HG03565 (cell line): ENCODE measurements around the gene MSMP.

Source experiments
- ATAC-seq: cut with Tn5 transposase; IDR thresholded peaks from one replicate; pipeline ENCODE4 v1.9.1; 2021; ENCODE audit warnings: mild to moderate bottlenecking, moderate library complexity; ENCODE audit not compliant: unreplicated experiment

Gene MSMP, protein sequence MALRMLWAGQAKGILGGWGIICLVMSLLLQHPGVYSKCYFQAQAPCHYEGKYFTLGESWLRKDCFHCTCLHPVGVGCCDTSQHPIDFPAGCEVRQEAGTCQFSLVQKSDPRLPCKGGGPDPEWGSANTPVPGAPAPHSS

DNA sequence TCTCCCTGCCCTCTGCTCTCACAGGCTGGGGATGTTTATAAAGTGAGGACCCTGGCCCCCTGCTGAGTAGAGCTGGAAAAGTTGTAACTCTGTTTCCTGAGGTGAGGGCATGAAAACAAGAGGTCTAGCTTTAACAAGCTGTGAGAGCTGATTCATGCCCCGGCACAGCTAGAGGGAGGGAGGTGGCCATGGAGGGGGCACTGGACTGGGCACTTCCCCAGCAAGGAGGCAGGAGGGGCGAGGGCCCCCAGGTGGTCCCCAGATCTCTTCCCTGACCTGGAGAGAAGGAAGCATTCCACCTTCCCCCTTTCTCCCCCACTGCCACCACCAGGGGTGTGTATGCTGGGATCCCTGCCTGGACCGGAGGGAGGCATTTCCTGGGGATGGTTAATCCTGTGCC lies at the start of gene MSMP:
Gene MSMP, minus strand, starts transcription at position 13 of the 400 bp plus-strand sequence. CDS start 147 bp downstream, outside the sequence.
- no peak for ATAC-seq

DNA sequence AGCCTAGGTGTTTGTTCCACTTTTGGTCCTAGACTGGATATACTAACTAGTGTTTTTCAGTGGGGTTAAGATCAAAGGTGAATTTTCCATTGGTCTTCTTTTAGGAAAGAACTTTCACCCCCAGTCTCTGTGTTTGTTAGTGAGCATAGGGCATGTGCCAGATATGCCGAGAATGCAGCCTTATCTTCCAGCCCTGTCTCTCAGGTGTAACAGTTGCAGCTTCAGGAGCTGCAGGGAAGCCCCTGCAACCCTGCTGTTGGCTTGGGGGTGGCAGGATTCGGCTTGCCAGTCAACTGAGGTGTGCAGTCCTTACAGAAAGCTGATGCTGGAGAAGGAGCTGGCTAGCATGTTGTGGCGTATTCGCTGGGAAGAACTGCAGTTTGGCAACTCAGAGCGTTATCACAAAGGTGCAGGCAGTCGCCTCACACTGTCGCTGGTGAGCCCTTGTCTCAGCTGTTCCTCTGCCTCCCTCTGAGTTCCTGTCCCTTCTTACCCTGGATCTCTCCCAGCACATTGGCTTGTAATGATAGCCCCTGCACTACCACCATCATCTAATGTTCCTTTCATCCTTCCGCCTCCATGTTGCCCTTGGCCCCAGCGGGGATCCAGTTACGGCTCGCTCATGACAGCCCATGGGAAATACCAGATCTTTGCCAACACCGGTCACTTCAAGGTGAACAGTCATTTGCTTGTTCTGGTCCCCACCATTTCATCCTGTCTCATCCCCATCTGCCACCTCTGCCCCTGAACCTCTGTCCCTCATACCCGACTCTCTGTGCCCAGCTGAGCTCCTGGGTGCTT lies 47.5 kb upstream of the MSMP start:
- ATAC-seq = no peak

DNA sequence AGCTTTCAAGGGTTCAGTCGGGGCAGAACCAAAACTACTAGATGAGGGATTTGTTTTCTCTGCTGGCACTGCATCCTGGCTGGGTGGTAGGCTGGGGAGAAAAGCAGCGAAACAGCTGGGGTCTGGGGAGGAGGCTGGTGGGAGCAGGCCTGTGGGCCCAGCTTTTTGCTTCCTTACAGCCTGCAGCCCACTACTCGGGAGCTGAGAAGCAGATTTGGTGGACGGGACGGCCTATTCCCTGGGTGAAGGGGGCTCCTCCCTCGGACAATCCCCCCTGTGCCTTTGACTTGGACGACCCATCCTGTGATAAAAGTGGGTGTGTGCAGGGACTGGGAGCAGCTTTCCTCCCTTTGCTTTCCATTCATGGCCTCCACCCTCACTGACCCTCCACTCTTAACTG lies 46.5 kb upstream of the MSMP start:
- ATAC-seq = no peak

DNA sequence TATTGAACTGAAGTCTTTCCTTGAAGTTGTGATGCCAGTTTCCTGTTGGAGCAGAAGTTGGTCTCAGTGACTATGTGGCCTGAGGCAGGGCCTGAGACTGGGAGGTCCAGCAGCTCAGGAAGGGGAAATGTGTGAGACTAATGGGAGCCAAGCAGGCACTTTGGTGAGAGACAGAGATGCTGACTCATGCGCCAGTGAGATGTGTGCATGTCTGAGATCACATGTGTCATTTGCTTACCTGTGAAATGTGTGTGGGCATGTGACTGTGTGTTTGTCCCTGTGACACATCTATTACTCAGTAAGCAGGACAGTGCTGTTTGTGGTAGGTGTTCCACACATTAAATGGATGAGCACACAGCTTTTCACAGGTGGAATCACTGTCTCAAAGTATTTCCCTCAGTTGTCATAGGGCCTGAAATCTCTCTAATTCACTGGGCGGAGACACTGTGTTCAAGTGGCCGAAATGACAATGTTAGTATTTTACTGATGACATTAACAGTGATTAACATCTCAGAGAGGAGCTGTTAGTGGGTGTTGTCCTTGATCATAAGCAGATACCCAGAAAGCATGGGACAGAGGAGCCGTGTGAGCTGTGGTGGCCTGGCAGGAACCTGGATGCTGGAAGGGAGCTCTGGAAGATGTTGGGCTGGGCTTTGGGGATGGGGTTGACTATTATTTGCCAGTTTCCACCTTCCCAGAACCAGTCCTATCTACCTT lies 44.7 kb upstream of the MSMP start:
- peak; percentile 67 for ATAC-seq

DNA sequence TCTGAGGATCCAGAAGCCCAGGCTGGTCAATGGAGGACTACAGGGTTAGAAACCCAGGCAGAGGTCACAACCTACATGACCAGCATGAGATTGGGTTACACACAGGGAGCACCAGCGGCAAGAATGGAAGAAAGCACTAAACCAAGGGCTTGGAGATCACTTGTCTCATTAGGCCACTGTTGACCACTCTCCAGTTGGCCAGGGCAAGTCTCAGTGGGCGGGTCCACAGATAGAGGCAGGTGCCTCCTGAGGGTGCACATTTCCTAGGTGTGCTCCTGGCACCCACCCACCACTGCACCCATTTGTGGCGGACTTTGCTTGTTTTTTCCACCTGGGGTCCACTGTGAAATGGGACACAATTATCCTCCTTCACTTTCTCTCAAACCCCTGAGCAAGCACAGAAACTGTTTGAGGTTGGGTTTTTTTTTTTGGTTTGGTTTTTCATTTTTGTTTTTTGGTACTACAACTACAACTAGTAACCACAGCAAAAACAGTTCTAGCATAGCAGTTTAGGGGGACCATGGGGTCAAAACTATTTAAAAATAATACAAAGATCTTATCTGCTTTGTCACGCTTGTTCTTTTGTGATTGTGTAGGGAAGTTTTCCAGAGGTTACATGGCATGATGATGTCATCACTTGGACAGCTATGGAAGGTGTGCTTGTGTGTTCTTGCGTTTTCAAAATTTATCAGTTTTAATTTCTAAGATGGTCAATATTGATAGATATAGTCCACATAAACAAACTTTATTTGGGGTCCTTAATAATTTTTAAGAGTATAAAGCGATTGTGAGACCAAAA lies 43.4 kb upstream of the MSMP start:
- no peak for ATAC-seq

DNA sequence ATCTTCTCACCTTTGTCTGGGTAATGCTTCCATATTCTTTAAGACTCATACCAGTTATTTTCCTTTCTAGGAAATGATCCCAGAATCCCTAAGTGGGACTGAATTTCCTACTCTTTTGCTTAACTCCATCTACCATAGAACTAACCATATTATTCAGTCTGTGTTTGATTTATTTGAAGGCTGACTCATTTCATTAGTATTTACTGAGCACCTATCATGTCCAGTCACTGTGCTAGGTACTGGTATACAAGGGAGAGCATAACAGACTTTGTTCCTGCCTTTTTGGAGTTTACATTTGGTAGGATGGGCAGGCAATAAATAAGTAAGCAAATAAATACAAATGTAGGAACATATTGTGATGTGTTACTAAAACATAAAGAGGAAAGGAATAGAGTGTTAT lies 41.6 kb upstream of the MSMP start:
- no peak for ATAC-seq

DNA sequence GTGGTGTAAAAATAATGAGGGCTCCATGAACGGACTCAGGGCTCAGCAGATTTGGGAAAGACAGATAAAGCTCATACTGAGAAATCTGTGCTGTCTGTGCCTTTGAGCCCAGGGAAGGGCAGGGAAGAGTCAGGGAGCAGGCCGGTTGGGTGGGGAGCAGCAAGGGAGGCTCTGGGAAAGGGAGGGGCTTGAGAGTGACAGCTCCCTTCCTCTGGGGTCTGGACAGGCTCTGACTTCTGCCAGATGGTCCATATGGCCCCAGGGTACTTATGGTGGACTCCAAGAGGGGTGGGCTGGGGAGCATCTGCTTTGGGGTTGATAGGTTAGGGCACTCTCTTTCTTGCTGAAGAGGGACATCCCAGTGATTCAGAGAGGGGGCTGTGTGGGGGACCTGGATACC lies 39.4 kb upstream of the MSMP start:
- no peak for ATAC-seq

DNA sequence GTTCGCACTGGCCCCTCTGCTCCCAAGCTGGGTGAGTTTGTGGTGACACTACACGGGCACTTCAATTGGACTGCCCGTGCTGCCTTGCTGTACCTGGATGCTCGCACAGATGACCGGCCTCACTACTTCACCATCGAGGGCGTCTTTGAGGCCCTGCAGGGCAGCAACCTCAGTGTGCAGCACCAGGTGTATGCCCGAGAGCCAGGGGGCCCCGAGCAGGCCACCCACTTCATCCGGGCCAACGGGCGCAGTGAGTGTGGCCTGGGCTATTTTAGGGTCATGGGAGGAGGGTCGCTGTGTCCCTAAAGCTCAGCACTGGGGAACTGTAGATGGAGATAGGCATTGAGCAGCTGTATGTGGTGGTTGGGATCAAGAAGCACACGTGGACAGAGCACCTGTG lies 38.8 kb upstream of the MSMP start:
- ATAC-seq = no peak

DNA sequence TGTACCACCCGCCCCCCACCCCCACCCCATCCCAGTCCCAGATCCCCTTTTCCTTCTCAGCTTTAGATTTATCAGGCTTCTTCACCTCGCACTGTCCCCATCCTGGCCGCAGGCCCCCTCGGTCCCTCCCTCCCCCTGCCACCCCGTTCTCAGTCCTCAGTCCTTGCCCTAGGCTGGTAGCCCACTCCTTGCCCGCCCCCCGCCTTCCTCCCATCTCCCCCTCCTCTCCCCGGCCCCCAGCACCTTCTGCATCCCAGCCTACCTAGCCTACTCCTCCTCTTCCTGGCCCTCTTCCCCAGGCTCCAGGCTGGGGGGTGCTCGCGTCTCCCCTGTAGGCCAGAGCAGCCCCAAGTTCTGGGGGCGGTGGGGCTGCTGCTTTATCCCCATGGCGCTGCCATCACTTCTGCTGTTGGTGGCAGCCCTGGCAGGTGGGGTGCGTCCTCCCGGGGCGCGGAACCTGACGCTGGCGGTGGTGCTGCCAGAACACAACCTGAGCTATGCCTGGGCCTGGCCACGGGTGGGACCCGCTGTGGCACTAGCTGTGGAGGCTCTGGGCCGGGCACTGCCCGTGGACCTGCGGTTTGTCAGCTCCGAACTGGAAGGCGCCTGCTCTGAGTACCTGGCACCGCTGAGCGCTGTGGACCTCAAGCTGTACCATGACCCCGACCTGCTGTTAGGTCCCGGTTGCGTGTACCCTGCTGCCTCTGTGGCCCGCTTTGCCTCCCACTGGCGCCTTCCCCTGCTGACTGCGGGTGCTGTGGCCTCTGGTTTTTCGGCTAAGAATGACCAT lies 38.1 kb upstream of the MSMP start:
- no peak for ATAC-seq

DNA sequence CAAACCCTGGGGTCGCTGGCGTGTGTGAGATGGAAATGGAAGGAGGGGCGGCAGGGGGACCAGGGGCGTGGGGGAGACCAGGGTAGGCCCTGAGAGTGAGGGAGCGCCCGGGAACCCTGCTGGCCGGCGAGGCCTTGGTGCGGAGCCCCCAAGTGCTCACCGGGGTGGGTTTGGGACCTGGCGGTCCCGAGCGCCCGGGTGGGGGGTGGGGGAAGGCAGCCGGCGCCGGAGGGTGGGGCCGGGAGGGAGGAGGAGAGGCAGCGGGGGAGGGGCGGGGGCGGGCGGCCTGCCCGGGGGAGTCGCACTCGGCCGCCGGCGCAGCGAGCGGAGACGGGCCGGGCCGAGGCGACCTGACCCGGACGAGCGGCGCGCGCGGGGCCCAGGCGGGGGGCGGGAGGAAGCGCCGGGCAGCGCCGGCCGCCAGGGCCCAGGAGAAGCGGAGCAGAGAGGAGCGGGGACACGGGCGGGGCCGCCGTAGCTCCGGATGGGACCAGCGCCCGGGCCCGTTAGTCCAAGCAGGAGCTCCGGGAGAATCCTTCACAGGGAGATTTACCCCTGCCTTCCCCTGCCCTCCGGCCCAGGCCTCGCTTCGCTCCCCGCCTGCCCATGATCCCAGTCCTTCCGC lies 37.3 kb upstream of the MSMP start, which contains the start of gene NPR2:
Gene NPR2, plus strand, starts transcription at position 295 of the 625 bp plus-strand sequence. CDS start 818 bp downstream, outside the sequence.
- ATAC-seq = no peak

DNA sequence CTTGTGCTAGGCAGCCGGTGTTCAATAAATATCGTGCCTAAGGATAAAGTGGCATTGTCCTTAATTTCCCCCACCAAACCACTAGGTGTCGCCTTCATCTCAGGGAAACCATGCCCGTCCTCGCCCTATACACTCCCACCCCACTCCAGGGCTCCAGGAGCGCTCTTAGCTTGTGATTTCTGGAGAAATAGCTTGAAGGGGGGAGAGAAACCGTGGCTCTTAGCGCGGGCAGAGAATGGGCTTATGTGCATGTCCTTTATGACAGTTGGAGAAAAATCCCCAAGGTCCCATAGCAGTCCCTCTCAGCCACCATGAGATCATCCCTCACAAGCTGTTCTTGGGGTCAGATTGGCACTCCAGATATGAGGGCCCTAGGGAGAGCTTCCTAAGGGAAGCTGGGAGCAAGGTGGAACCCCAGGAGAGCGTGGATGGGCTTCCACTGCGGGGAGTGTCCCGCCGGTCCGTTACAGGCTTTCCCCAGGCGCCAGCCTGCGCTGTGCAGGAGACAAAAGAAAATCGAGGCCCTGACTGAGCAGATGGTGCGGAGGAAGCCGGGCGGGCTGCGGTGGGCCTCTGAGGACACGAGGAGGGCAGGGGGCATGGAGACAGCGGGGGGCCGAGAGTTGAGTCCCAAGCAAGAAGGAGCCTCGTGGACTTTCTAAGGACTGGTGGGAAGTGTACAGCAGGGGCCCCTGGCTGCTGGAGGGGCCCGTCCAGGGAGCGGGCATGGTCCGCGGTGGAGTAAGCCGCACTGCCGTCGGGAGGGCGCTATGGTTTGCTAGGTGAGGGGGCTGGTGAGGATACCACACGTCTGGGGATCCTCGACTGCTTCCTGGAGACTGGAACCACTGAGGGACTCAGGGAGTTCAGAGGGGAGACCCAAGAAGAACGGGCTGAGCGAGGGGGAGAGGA lies 36.6 kb upstream of the MSMP start:
- no peak for ATAC-seq

DNA sequence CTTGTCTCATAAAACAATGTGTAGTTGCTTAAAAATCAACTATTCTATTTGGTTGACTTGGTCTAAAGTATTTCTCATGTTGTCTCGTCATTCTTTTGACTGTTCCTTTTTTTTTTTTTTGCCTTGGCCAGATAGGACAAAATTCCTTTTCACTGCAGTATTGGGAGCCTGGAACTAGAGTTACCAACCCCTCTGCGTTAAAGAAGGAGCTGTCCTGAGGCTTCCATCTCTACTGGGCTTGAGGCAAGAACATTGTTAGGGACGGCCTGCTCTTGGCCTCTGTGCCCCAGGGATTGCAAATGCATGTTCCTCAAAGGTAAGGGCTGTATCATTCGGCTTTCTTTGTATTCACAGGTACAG lies 35.9 kb upstream of the MSMP start:
- ATAC-seq = no peak

DNA sequence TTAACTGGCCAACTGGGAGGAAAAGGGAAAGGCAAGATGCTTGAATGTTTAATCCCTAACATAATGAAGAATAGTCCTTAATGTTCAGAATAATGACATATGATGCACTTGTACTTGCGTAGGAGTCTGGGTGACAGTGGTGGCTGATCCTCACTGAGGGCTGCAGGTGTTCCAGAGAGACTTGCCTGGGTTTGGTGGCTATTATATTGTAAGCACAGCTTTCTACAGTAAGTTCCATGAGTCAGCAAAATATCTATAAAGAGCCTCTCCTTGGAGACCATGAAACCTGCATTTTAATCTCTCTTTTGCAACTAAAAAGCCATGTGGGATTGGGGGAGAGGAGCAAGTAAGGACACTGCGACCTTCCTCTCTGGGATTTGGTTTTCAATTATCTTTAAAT lies 35.5 kb upstream of the MSMP start:
- no peak for ATAC-seq

DNA sequence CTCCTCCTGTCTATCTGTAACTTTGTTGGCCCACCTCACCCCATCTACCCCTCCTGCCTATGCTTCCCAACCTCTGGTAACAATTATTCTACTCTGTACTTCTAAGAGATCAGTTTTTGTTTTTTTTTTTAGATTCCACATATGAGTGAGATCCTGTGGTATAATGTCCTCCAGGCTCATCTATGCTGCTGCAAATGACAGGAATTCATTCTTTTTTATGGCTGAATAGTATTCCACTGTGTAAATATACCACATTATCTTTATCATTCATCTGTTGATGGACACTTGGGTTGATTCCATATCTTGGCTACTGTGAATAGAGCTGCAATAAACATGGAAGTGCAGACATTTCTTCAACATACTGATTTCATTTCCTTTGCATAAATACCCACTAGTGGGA lies 29.3 kb upstream of the MSMP start:
- ATAC-seq = no peak

DNA sequence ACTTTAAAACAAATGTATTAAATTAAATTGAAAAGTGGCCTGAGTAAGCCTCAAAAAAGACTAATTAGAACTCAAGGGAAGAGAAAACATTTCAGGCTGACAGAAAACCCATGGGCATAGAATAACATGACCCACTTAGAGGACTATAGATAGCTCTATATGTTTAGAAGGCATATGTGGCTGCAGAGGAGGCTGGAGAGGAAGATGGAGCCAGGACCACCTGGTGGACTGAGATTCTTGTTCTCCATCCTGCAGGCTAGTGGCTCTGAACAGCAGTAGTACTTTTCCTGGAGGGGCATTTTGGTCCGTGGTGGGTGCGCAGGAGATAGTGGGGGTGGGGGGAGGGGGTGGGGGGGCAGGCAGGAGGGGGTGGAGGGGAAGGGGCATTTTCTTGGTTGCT lies 27.0 kb upstream of the MSMP start:
- no peak for ATAC-seq

DNA sequence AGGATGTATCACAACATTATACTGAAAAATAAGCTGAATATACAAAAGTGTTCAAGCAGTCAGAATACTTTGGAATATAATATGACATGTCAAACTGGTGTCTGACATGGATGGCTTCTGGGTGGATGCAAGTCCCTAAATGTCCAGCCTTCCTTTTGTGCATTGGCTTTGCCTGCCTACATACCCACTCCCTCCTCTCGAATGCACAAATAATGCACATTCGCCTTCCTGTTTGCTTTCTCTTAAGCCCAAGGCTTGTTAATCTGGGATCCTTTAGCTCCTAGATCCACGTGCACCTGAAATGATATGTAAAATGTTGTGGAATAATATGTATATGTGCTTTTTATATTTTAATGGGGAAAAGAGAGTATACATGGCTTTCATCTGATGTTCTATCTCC lies 24.4 kb upstream of the MSMP start:
- no peak for ATAC-seq

DNA sequence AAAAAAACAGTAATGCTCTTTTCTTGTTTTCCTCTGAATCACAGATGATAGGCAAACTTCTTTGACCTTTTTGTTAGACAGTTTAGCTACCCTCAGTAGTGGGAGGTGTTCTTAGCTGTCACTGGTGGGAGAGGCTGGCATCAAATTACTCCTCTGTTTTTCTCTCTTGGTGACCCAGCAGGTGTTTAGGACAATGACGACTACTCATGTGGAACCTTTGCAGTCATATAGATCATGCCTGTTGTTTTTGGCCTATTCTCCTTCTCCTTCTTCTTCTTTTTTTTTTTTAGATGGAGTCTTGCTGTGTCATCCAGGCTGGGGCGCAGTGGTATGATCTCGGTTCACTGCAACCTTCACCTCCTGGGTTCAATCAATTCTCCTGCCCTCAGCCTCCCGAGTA lies 21.9 kb upstream of the MSMP start:
- ATAC-seq = no peak

DNA sequence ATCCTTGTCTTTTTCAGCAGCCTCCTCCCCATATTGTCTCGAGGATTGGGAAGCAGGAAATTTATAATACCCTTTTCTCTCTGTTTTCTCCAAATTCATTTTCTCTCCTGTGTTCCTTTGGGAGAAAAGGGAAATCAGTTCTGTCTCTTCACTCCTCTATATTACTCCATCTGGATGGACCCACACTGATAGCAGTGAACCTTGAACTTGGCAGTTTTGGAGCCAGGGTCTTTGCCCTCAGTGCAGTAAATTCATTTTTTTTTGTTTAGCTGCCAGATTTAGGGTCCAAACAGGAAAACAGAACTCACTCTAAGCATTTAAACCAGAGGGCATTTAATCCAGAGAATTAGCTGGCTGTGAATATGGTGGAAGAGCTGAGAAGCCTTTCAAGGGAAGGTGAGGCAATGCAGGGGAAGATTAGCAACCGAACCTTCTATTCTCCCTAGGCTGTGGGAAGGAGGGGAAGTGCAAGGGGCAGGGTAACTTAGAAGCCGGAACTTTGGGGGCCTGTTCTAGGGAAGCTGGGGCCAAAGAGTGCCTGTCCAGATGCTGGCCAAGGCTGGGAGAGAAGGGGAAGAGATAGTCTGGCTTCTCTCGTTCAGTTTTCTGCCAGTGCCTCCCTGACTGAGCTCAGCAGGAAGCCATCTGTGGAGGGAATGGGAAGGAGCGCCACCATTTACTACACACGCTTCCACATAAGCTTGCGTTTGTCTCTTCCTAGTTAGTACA lies 21.0 kb upstream of the MSMP start:
- ATAC-seq = no peak
